ENCODE data around the gene NNAT.

DNA sequence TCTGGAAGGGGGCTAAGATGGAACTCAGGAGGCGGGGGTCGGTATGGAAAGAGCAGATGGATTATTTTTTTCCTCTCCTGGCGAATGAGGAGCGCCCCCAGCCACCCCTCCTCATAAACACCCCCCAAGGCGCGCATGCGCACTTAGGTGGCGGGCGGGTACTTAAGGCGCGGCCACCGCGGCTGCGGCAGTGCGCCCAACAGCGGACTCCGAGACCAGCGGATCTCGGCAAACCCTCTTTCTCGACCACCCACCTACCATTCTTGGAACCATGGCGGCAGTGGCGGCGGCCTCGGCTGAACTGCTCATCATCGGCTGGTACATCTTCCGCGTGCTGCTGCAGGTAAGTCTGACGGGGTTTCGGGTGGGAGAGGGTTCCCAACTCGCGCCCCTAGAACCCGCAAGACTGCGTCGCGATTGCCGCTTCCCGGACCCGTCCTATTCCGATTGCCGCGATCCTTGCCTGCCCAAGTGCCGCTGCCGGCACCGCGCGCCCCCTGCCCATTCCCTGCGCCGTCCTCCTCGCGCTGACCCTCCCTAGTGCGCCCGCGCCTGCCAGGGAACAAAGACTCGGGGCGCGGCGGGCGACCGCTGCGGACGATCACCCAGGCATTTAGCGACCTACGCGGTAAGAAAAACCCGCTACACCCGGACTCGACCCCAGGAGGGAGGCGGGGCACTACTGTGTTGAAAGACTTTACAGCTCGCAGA lies at the start of gene NNAT:
- TF ChIP-seq, protein P1, sequence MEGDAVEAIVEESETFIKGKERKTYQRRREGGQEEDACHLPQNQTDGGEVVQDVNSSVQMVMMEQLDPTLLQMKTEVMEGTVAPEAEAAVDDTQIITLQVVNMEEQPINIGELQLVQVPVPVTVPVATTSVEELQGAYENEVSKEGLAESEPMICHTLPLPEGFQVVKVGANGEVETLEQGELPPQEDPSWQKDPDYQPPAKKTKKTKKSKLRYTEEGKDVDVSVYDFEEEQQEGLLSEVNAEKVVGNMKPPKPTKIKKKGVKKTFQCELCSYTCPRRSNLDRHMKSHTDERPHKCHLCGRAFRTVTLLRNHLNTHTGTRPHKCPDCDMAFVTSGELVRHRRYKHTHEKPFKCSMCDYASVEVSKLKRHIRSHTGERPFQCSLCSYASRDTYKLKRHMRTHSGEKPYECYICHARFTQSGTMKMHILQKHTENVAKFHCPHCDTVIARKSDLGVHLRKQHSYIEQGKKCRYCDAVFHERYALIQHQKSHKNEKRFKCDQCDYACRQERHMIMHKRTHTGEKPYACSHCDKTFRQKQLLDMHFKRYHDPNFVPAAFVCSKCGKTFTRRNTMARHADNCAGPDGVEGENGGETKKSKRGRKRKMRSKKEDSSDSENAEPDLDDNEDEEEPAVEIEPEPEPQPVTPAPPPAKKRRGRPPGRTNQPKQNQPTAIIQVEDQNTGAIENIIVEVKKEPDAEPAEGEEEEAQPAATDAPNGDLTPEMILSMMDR (IDR thresholded peaks at IDR 0.05; ENCODE audit: low read length) = no peak
- no peak for TF ChIP-seq EZH2 (IDR thresholded peaks at IDR 0.05; ENCODE audit: borderline replicate concordance, low read length)

Data from OCI-LY1 (cell line).